ENCODE measurements around the gene GAD1.

The GAD1 gene

DNA sequence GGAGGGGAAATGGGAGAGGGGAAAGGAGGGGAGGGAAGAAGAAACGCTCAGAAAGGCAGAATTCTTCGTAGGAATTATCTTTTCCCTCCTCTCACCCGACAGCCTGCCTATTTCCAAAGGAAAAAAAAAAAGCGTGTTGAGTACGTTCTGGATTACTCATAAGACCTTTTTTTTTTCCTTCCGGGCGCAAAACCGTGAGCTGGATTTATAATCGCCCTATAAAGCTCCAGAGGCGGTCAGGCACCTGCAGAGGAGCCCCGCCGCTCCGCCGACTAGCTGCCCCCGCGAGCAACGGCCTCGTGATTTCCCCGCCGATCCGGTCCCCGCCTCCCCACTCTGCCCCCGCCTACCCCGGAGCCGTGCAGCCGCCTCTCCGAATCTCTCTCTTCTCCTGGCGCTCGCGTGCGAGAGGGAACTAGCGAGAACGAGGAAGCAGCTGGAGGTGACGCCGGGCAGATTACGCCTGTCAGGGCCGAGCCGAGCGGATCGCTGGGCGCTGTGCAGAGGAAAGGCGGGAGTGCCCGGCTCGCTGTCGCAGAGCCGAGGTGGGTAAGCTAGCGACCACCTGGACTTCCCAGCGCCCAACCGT is at the start of gene GAD1:
GAD1 (plus strand) TSS at position 384 of the 589 bp plus-strand sequence. CDS start 1,705 bp downstream, outside the sequence.
- in situ Hi-C loops (cut with MboI; ENCODE audit: low sequenced_read_pairs) = loop anchor here (25.0 kb wide), 2 partner anchors 404 to 579 kb away; no protein-coding TSS in a partner anchor

DNA sequence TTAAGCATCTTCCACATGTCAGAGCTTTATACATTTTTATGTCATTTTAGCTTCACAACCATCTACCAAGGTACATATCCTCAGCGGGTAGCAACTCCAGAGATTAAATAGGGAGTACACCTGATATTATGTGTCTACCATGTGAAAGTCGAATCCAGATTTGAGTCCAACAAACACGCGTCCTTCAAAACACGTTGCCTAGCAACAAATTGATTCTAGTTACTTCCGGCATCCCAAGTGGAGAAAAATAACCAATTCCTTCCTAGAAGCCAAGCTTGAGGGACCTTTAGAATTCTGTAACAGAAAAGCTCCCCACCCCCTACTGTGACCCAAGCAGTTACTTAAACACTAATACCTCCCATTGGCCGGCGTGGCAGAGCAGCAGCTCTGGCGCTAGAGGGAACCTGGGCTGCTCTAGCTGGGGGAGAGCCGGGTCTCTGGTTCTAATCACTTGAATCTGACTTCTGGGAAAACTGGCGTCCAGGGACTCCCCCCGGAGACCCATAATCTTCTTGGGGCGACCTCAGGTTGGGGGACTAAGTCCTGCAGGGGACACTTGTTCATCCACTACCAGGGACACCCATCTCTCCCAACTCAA is 46.6 kb upstream of the GAD1 start, which contains the start of gene ERICH2:
ERICH2 (plus strand) TSS at position 371 of the 598 bp plus-strand sequence. CDS start 304 bp downstream, outside the sequence.
- in situ Hi-C loops (cut with MboI; ENCODE audit: low sequenced_read_pairs) = no loop called here

DNA sequence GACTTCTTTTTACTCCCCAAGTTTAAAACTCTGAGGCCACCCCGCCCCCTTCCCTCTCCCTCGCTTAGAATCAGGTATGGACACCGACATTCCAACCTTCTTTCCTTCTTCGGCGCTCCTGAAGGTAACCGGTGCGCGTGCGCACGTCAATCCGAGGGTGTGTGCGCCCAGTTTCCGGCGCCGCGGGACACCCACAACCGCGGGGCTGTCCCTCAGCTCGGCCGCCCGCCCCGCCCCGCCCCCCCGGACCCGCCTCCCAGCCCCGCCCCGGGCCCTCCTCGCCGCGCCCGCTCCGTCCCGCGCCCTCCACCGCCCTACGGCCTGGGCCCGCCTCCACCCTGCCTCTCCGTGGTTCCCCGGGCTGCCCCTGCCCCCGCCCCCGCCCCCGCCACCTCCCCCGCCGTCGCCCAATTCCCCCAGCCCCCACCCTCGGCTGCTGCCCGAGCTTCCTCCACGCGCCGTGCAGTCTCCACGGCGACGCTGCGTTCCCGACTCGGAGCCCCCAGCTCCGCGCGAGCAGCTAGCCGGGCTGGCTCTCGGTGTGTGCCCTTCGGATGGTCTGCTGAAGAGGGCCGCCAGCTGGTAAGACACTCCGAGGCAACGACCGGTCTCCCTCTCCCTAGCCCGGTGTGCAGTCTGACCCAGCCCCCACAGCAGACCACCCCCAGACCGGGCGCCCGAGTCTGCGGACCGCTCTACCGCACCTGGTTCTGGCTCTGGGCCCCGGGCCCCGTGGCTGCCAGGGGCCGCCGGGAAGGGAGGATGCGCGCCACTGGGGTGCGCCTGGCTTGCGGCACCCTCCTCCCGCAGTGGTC is 45.9 kb upstream of the GAD1 start:
- in situ Hi-C loops (cut with MboI; ENCODE audit: low sequenced_read_pairs) = no loop called here

DNA sequence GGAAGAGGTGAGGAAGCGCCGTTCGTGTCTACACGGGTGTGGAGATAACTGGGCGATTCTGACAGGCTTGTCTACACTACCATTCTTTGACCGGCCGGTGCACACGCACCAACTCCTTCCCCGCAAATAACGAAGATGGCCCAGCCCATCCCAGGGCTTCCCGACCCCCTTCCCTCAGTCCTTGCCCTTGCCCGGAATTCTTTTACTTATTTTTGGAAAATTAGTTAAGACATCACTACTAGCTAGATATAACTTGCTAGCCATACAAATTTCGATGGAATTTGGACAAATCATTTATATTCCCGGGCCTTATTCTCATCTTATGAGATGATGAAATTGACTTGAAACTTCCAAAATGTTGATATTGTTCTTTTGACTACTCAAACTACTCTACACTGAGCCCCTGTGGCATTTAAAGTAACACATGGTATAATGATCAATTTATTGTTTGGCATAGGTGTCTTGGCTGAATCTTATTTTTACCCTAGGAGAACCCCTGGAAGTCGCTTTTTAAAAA is 45.2 kb upstream of the GAD1 start:
- in situ Hi-C loops (cut with MboI; ENCODE audit: low sequenced_read_pairs) = no loop called here

DNA sequence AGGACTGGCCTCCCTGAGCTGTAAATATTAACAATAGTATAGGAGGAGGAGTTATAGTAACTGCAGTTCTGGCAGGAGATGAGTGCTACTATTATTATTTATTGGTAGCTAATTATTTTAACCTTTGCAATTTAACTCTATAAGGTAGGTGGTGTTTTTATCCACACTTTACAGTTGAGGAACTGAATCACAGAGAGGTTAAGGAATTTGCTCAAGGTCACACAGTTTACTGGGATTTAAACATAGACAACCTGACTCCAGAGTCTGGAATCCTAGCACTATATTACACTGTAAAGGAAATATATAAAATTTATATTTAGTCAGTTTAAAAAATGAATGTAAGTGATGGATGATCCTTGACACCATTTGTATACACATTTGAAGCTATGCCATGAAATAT is 44.4 kb upstream of the GAD1 start:
- in situ Hi-C loops (cut with MboI; ENCODE audit: low sequenced_read_pairs) = no loop called here

DNA sequence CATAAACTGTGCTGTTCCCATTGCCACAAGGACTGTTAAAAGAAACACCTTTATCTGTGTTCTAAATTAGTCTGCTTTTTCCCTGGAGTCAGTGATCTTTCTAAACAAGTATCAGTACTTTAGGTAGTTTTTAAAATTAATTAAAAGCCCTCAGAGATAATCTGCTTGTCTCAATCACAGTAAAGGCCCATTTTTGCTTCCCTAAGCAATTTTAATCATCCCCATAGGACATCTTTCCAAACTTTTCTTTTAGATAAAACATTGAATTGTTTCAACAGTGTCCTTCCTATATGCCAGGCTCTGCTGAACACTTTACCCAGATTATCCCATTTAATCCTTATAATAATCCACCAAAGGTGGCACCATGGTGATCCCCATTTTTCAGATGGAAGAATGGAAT is 42.6 kb upstream of the GAD1 start:
- in situ Hi-C loops (cut with MboI; ENCODE audit: low sequenced_read_pairs) = no loop called here

DNA sequence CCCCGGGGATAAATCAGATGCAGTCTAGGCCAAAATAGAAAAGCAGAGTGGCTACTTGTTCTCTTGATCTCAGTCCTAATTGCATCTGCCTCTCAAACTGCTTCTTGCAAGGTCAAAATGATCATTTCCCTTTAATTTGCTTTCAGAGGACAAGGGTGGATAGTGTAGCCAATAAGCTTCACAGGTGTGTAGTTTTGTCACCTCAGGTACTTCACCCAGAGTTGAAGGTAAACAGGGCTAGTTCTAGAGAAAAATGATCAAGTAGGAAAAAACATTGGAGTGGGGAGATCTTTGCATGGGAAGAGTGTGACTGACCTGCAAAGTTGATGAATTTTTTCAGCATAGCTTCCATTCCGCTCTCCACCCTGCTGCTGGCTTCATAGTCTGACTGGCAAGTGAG is 37.8 kb upstream of the GAD1 start:
- in situ Hi-C loops (cut with MboI; ENCODE audit: low sequenced_read_pairs) = no loop called here

DNA sequence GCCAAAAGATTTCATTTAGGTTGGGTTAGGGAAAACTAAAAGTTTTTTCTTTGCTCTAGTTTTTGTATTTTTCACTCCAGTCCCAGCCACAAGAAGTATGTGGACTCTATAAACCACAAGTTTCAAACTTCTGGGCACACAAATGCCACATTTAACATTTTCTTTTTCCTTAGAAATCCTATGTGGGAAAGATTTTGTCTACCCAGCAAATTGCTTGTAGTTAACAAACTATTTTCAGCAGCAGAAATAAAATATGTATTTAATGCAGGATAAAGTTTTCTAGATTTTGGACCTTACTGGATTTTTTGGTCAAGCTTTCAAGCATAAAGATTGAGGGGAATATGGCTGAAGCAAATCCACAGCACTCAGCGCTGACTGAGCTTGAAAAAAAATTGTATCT is 37.4 kb upstream of the GAD1 start:
- in situ Hi-C loops (cut with MboI; ENCODE audit: low sequenced_read_pairs) = no loop called here

DNA sequence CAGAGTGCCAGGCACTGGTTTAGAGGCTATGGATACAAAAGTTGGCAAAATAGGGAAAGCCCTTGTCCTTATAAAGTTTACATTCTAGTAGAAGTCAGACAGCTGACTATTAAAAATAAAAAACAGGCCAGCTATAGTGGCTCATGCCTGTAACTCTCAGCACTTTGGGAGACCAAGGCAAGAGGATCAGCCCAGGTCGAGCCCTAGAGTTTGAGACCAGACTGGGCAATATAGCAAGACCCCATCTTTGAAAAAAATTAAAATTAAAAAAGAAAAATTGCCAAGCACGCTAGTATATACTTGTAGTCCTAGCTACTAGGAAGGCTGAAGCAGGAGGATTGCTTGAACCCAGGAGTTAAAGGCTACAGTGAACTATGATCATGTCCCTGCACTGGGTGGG is 34.0 kb upstream of the GAD1 start:
- in situ Hi-C loops (cut with MboI; ENCODE audit: low sequenced_read_pairs) = no loop called here

DNA sequence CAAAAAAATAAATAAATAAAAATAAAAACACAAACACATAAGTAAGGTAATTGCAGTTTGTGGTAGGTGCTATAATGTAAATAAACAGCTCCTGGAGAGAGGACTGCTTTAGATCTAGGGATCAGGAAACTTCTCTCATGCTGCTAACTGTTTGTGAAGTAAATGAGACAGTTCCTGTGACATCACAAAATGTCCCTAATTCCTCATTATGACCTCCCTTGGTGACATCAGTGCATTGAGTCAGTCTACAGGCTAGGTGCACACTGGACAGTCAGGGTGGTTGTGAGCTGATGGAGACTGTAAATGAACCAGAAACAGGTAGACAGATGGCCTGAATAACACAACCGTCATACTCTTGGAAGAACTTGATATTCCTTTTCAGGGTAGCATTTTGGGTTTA is 33.1 kb upstream of the GAD1 start:
- in situ Hi-C loops (cut with MboI; ENCODE audit: low sequenced_read_pairs) = no loop called here

DNA sequence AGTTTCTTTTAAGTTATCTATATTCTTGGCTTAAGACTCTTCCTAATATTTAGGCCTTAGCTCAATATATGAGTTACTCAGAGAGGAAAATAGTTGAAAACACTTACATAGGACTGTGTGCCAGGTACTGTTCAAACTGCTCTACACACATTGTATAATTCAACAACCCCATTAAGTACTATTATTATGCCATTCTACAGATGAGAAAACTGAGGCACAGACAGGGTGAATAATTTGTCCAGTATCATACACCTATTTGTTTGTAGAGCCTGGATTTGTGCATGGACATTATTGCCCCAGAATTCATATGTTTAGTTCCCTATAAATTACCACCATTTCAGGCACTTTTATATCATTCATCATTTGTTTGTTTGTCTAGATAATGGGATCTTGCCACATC is 17.7 kb upstream of the GAD1 start:
- in situ Hi-C loops (cut with MboI; ENCODE audit: low sequenced_read_pairs) = no loop called here

DNA sequence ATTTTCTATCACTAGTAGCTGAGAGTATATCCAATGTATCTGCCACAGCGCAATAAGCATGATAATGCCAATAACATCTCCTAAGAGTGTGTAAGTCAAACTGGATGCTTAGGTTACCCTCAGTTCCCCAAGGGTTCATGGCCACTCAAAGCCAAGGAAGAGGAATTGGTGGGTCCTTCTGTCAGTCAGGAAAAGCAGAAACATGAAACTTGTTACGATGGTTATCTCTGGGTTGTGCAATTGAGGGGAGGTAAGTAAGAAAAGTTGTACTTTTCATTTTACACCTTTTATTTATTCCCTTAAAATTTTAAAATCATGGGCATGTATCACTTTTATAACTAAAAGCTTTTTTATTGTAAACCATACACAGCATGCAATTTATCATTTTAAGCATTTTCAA is 10.1 kb upstream of the GAD1 start:
- in situ Hi-C loops (cut with MboI; ENCODE audit: low sequenced_read_pairs) = loop anchor here (25.0 kb wide), 2 partner anchors 394 to 569 kb away; no protein-coding TSS in a partner anchor

DNA sequence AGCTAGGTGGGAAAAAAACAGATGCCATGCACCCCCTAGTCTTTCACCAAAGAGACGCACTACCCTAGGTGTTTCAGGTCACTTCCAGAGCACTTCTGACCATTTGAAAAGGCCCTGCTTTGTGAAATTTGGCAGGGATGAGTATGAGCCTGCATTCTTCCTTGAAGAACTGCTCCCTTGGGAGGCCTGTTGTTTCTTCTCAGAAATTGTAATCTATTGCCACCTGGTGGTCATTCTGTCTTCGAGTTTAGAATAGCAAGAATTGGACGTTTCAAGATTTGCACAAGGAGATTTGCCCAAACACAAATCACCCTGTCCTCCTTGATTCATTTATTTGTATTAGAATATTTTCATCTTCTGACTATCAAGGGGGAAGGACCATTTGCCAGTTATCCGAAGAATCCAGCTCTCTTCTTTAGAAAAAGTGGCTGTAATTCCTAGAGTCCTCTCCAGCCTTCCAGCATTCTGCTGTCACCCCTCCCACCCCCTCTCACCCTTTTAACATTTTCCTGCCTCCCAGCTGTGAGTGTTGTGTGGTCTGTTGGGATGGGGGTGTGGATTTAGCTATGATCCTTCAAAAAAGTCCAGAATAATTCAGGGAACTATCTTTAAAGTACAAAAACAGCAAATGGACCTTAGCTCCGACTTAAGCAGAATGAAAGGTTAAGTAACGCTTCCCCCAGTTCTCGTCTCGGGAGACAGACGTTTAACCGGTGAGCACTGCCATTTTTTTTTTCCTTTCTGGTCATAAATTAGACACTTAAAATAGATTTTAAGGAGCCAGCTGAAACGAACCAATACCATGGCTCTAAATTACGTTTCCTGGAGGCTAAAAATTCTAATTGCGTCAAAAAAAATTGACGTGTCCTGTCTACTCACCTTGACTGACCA is 3.7 kb upstream of the GAD1 start:
- in situ Hi-C loops (cut with MboI; ENCODE audit: low sequenced_read_pairs) = loop anchor here (25.0 kb wide), 2 partner anchors 401 to 576 kb away; no protein-coding TSS in a partner anchor

DNA sequence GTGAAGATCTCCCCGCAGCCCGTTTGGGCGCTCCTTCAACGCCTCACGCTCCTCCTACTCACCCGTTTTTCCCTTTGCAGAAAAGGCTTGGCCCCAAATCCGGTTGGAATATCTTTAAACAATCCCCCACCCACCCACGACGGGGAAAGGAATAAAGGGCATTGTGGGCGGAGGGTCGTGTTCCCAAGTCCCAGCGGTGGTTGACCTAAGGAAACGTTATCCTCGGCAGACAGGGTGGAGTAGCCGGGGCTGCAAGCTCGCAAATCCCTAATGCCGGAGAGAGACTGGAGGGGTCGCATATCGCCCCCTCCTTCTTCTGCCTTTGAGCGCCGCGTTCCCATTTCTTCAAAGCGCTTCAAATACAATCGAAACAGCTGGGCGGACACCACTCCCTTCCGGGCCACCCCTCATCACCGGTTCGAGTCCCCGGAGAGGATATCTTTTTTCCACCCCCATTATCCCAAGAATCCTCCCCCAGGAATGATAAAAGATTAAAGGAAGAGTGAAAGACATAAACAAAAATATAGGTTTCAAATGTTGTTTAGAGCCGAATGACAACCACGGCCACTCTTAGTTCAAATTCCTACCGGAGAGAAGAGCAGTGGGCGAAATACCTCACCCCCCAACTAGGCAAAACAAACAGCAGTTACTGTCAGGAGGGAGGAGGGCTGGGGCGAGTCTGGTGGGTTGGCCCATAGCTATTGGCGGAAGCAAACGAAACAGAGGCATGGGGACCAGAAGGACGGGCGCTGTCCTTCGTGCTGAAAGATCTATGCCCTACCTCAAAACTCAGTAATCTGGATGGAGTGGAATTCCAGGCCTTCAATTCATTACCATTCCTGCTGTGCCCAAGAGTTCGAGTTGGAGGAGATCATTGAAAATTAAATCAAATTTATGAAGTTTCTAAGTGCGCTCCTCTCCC is 2.8 kb upstream of the GAD1 start:
- in situ Hi-C loops (cut with MboI; ENCODE audit: low sequenced_read_pairs) = loop anchor here (25.0 kb wide), 2 partner anchors 402 to 577 kb away; no protein-coding TSS in a partner anchor

DNA sequence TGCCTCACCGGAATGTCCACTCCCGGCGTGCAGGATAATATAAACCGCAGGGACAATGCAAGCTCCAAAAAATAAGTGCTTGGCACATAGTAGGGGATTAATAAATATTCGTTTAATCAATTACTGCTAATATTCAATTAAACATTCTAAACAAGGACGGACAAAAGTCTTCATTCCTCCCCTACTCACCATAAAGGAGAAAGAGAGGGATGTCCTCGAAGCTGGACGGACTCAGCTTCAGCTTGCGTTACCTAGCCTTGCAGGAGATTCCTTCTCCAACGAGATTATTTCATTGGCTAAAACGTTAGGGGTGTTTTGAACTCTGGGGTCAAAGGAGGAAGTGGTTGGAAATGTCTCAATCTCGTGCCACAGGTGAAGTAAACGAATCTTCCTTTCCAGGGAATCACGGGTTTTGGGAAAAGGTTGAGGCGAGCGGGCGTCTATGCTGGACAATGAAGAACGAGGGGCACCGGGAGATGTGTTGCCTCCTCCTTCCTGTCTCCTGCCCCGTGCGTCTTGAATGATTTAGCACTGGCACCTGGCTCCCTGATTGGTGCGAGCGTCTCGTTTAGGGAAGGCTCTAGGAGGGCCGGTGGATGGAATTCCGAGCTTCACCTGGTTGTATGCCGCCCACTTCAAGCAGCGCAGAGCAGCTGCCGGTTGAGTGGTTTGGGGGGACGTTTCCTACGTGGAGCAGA is 2.0 kb upstream of the GAD1 start:
- in situ Hi-C loops (cut with MboI; ENCODE audit: low sequenced_read_pairs) = loop anchor here (25.0 kb wide), 2 partner anchors 402 to 577 kb away; no protein-coding TSS in a partner anchor

DNA sequence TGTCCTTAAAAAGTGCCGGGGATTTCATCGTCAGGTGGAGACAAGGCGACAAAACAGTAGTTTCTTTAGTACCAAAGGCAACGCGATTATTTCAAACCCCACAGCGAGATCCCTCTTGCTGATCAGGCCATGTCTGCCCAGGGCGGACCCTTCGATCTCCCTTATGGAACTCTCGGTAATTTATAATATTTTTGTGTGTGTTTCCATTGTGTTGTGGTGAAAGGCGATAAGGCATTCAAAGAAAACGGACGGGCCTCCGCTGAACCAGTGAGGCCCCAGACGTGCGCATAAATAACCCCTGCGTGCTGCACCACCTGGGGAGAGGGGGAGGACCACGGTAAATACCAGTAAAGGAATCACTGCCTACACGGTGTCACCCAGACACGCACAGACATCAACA is 1.4 kb upstream of the GAD1 start:
- in situ Hi-C loops (cut with MboI; ENCODE audit: low sequenced_read_pairs) = loop anchor here (25.0 kb wide), 2 partner anchors 403 to 578 kb away; no protein-coding TSS in a partner anchor

DNA sequence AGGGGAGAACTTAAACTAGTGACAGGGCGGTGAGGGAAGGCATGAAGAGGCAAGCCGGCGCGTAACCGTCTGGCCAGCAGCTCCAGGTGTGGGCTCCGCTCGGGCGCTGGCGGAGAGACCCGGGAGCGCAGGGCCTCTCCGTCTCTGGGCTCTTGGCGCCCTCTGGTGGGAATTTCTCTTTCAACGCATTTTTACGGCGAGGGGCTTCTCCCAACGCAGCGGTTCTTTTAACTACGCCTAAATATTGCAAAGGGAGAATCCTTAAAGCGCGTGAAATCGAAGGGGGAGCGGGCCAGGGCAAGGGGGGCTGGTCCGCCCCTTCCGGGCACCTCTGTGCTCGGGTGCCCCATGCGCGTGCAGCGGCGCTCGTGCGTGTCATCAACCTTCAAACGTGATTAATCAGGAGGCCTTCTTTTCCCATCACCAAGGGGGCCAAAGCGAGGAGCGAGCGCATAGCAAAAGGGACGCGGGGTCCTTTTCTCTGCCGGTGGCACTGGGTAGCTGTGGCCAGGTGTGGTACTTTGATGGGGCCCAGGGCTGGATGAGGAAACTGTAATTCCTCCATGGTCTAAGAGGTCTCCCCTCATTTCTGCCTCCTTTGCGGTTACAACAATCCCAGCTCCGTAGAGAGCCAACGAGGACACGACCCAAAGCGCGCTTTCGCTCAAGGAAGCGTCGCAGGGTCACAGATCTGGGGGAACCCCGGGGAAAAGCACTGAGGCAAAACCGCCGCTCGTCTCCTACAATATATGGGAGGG is 762 bp upstream of the GAD1 start:
- in situ Hi-C loops (cut with MboI; ENCODE audit: low sequenced_read_pairs) = loop anchor here (25.0 kb wide), 2 partner anchors 404 to 579 kb away; no protein-coding TSS in a partner anchor
